Stimulated activated naive CD4-positive, alpha-beta T cell (primary cell): ENCODE data around the gene NID2.

Experiments used
- DNase-seq, 6 experiments: peaks; one replicate each; lab custom pipeline; 2025; lab: John Stamatoyannopoulos, UW

NID2 gene

DNA sequence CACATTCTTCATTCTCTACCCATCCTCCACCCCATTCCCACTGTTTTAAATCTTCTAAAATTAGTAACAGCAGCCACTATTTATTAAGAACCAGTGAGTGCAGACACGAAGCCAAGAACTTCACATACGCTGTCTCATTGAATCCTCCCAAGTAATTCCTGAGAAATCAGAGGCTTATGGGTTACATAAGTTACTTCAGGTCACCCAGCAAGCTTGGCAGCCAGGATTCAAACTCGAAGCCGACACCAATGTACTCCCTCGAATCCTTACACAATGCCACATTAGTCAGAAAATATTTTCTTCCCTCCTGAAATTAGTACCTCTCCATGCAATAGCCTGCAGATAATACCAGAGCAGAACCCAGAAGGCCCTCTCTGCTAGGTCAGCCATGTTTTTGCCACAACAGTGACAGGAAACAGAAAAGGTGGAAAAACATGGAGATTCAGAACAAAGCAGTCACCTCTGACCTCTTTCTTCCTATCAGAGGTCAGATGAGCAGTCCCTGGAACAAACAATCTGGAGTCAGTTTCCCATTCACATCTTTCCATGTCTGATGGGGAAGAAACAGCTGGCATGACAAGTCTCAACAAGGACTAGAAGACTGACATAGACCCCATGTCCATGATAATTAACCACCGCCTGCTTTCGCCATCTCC lies 16.4 kb downstream of the NID2 start:
- no peak for DNase-seq

DNA sequence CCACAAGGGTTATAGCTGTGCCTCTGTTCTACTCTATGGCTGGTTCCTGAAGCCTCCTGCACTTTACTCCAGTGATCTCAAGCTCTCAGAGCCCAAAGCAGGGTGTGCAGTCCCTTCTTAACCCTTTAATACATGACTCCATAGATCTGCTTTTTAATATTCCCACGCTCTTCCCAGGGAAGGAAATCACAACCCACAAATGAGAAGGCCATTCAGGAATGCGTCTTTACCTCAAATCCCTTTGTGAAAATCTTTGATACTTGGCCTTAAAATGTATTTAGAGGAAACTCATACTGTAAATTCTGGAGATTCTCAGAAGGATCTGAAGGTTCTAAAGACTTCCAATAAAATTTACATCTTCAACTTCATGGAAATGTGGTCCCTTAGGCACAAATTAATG lies 17.0 kb downstream of the NID2 start:
- DNase-seq = no peak

GRCh38 chr14:52051251-52051650 lies 17.6 kb downstream of the NID2 start:
- no peak for DNase-seq

- no peak for DNase-seq
Observed at GRCh38 chr14:52049721-52050588, 18.9 kb downstream of the NID2 start.

DNA sequence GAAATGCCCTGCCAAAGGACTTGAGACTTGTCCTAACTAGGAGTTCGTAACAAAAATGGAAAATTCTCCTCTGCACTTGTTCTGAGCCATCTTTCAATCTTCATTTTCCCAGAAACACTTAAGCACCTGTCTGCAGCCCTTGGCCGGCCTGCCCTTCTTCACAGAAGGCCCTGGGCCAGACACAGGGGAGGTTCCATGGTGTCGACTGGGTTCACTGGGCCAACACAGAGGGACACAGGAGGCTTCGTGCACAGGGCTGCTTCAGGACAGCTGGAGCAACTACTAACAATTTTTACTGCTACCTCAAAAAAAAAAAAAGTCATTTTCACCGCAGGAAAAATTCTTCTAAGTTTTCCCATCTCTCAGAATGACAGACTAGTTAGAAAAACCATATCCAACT lies 19.6 kb downstream of the NID2 start:
- DNase-seq = no peak

DNA sequence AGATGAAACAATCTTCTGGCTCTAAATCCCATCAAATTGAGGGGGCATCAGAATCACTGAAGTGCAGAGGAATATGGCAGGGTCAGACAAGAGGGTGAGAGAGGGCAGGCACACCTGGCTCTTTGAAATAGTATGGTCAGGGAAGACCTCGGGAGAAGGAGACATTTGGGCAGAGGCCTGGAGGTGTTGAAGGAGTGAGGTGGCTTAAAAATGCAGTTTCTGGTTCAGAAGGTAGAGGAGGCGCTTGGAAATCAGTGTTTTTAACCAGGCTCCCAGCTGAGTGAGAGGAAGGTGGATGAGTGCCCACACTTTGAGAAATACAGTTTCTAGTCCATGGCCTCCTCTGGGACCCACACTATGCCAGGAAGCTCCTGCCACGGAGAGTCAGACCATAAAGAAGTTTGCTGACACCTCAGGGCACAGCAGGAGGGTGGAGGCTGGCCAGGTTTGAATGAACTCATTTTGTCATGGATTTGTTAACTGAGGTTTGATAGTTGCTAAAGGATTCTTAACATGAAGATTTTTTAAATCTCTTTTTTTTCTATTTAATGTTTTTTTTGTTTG lies 20.1 kb downstream of the NID2 start:
- DNase-seq = no peak

DNA sequence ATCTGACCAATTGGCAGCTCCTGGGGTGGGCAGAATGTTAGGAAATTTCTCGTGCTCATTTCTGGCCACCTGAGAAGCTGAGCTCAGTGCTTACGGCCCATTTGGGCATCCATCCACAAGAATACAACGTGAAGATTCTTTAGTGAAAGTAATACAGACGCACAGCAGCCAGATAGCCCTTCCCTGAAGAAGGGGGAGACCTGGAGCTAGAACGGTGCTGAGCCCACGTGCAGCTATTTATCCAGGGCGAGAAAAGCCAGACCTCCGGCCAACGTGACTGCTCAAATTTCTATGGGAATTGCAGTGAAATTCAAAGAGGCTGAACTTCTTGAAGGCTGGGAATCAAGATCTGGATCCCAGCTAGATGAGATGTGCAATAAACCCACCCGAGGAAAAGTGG lies 20.7 kb downstream of the NID2 start:
- no peak for DNase-seq

DNA sequence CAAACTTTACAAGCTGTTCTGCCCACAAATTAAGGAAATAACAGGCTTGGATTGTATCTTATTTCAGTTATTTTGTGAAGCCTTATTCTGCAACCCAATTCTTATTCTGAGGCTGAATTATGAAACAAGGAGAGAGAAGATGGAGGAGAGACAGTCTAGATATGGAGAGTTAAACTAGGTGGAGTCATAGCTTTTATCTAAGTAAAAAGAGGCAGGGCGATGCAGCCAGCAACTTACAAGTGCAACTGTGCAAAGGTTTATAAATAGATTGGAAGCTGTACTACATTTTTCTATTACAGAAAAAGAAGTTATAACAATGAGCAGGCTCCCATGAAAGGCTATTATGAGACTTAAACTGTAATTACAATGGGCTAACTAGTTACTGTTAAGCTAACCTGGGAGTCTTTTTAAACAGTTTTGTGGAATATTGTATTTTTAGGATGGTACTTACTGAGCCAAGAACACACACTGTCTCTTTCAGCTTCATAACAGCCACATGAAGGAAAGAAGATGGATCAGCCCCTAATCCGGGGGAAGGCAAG lies 22.4 kb downstream of the NID2 start:
- no peak for DNase-seq

- DNase-seq = no peak
Observed at GRCh38 chr14:52044791-52045522, 23.9 kb downstream of the NID2 start.

GRCh38 chr14:52043690-52044089 lies 25.2 kb downstream of the NID2 start:
- DNase-seq = no peak

DNA sequence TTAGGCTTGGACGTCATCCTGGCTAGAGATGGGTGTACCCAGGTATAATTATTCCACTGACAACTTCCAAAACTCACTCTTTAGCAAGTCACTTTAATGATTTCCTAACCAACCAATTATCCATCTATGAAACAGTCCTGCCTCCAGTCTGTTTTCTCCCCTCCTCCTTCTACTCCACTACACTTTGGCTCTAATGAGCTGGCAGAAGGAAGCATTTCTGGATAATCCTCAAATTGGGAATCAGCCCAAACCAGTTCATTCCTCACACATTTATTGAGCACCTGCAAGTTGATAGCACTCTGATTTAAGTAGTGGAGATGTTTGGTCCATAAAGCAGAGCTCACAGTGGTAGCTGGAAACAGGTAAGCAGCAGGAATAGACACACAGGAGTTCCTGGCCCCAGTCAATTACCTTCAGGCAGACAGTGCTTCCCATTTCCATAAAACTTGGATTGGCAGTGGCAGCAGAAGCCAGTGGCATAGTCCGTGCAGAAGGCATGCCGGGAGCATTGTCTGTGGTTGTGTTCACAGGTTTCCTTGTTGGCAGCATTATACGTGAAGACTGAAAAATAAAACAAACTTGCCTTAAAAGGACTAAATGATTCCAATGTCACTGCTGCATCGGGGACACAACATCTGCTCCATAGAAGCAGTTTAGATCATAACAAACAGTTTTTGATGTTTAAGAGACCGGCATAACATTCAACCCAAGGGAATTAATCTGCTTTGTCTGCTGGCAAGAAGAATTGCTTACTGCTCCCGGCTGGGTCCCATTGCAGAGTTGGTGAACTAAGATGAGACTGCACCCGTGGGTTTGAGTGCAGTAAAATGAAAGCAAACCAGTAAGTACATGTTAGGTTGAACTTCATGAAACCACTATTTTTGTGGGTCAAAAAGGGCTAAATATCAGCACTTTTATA lies 26.2 kb downstream of the NID2 start:
- DNase-seq = no peak

- DNase-seq = no peak
Observed at GRCh38 chr14:52040598-52040997, 28.3 kb downstream of the NID2 start.

DNA sequence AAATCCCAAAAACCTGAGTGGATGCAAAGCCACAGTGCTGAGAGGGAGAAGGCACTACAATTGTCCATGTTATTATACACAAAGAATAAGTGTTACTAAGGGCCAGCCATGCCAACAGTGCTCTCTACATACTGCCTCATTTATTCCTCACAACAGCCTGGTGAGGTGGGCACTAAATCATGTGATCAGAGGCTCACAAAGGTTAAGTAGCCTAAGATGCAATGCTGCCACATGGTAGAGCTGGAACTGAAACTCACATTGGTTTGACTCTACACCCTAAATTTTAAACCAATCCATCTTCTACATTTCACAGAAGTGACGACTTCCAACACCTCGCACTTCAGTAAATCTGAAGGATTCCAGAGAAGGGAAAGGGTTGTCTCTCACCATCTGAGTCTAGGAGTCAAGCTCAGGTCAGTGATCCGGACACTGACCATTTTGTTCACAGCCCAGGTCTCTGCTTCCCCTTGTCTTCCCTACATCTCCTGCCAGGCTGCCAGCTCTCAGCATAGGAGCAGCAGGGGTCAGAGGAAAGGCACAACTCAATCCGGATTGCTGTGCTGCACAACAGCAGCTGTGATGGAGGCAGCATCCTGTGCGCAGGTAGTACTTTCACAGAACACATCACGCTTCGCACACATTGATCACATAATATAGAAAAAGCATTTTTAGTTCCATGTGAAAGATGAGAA lies 29.6 kb downstream of the NID2 start:
- no peak for DNase-seq

GRCh38 chr14:52033101-52033642 lies 35.7 kb downstream of the NID2 start:
- no peak for DNase-seq

GRCh38 chr14:52032204-52032801 lies 36.6 kb downstream of the NID2 start:
- DNase-seq = no peak

DNA sequence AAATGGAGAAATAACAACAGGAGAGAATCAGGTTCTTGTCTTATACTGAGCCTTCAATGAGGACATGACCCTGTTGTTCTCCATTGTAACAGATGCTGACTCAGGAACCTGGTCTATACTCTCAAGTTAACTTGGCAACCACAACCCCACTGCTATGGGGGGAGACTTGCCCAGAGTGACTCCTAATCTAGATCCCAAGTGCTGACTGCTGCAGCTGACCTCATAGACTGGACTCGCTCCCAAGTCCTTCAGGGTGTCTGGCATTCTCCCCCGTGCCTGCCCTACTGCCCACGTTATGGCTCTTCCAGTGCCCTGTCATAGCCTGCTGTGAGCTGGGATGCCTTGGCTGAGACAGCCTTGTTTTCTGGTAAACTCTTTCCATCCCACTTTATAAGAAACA lies 37.1 kb downstream of the NID2 start:
- DNase-seq = no peak

DNA sequence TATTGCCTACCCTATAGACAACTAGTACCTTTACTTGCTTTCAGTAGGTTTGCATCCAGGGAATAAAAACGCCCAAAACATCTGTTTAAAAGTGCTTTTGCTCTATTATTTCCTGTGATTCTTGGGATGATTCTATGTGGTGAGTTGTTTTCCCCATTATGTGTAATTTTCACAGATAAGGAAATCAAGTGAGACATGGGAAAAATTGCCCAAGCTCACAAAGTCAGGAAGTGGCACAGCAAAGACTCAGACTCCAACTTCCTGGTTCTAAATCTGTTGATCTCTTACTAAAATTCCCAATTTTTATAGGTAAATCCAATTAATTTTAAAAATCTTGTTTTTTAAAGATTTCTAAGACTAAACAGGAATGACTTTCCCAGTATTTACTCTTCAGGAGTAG lies 39.0 kb downstream of the NID2 start:
- no peak for DNase-seq

GRCh38 chr14:52026901-52027300 lies 42.0 kb downstream of the NID2 start:
- DNase-seq = no peak

DNA sequence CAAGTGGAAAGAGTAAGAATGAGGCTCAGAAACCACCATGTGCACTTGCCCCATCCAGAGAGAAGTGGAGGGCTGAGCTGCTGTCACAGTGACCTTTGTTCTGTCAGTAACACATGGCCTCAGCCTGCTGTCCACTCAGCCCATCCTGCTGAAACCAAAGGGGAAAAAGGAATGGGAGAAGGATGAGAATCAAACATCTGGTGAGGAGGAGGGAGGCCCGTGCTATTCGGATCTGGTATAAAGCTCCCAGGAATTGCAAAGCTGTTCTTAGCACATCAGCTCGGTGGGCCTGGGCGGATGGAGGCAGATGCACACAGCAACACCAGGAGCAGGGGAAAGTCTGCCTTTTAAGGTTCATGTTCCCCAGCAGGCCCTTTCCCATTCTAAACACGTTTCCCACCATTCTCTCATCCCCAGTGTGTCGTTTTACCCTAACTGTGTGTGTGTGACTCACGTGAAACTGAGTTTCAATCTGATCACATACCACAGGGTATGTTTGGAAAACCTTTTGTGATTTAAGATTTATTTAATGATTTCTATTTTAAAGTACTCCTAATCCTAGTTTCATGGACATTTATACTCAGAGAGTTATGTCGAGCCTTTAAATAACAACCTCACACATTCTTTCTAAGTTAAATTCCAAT lies 42.7 kb downstream of the NID2 start:
- DNase-seq = no peak
